Astrocyte (in vitro differentiated cells and primary cell): Measurements from ENCODE around the gene LRRC47. TPM values are rescaled to one million over a fixed set of nuclear protein-coding genes. Genes with fewer than 3 reads are reported as not detected.

ENCODE experiments used
- DNase-seq: peaks from one replicate; pipeline ENCODE4 v3.0.0-alpha.2; 2010; ENCODE audit warnings: low read depth
- FAIRE-seq: peaks from 2 replicates; lab custom pipeline; 2011; peaks lifted over from hg19 to GRCh38; lab: Jason Lieb, UNC
- H2AFZ ChIP-seq: 2 replicates; pipeline ENCODE4 v1.6.0; 2012; ENCODE audit warnings: low read depth, low read length, inconsistent platforms
- H3K27ac ChIP-seq: 2 replicates; pipeline ENCODE4 v1.5.1; 2011; ENCODE audit warnings: low read depth, low read length, inconsistent platforms
- H3K27me3 ChIP-seq: 2 replicates; pipeline ENCODE4 v1.6.0; 2011; ENCODE audit warnings: low read length, inconsistent platforms; ENCODE audit not compliant: insufficient read depth
- H3K36me3 ChIP-seq: 2 replicates; pipeline ENCODE4 v1.5.1; 2011; ENCODE audit warnings: low read length, inconsistent platforms; ENCODE audit not compliant: insufficient read depth
- H3K4me1 ChIP-seq: 2 replicates; pipeline ENCODE4 v1.5.1; 2011; ENCODE audit warnings: low read length, inconsistent platforms; ENCODE audit not compliant: insufficient read depth
- H3K4me2 ChIP-seq: 2 replicates; pipeline ENCODE4 v1.6.0; 2012; ENCODE audit warnings: low read length, inconsistent platforms
- H3K4me3 ChIP-seq: 2 replicates; pipeline ENCODE4 v1.5.1; 2011; ENCODE audit warnings: low read depth, mild to moderate bottlenecking, low read length, inconsistent platforms; ENCODE audit not compliant: insufficient read depth
- H3K79me2 ChIP-seq: 2 replicates; pipeline ENCODE4 v1.6.0; 2012; ENCODE audit warnings: mild to moderate bottlenecking, low read length, inconsistent platforms; ENCODE audit not compliant: insufficient read depth
- H3K9ac ChIP-seq: 2 replicates; pipeline ENCODE4 v1.6.0; 2012; ENCODE audit warnings: mild to moderate bottlenecking, low read length, inconsistent platforms
- H3K9me3 ChIP-seq: 2 replicates; pipeline ENCODE4 v1.5.1; 2012; ENCODE audit warnings: low read depth, mild to moderate bottlenecking, low read length, inconsistent platforms; ENCODE audit not compliant: insufficient read depth
- H4K20me1 ChIP-seq: 2 replicates; pipeline ENCODE4 v1.6.0; 2012; ENCODE audit warnings: low read length, inconsistent platforms; ENCODE audit not compliant: insufficient read depth
- H3K27ac Mint-ChIP-seq: one replicate; pipeline ENCODE4 v1.8.0; 2021; ENCODE audit warnings: mild to moderate bottlenecking, mixed read lengths; ENCODE audit not compliant: unreplicated experiment
- H3K27me3 Mint-ChIP-seq: one replicate; pipeline ENCODE4 v1.8.0; 2021; ENCODE audit warnings: low read depth, mixed read lengths; ENCODE audit not compliant: unreplicated experiment
- H3K36me3 Mint-ChIP-seq: one replicate; pipeline ENCODE4 v1.8.0; 2021; ENCODE audit warnings: low read depth, mixed read lengths; ENCODE audit not compliant: unreplicated experiment
- H3K4me1 Mint-ChIP-seq: one replicate; pipeline ENCODE4 v1.8.0; 2021; ENCODE audit warnings: low read depth, mixed read lengths; ENCODE audit not compliant: unreplicated experiment
- H3K4me3 Mint-ChIP-seq: one replicate; pipeline ENCODE4 v1.8.0; 2021; ENCODE audit warnings: mild to moderate bottlenecking, moderate library complexity, mixed read lengths; ENCODE audit not compliant: unreplicated experiment
- H3K9me3 Mint-ChIP-seq: one replicate; pipeline ENCODE4 v1.8.0; 2021; ENCODE audit warnings: mild to moderate bottlenecking, mixed read lengths; ENCODE audit not compliant: unreplicated experiment
- CTCF ChIP-seq: IDR thresholded peaks from 2 replicates; pipeline ENCODE4 v1.5.1; 2011; ENCODE audit warnings: low read depth, mild to moderate bottlenecking, inconsistent platforms, low read length, moderate library complexity; ENCODE audit not compliant: insufficient read depth
- EZH2 ChIP-seq: IDR thresholded peaks from 2 replicates; pipeline ENCODE4 v1.6.1; 2012; ENCODE audit warnings: mild to moderate bottlenecking, low read length, inconsistent platforms; ENCODE audit not compliant: insufficient read depth
- total RNA-seq: library from RNA; stranded (reverse); gene quantifications from 2 replicates; pipeline ENCODE4 v1.2.1, GENCODE V29; 2021

Gene LRRC47
- total RNA-seq, 1 donor from 2014 or later = 51.5 TPM

- no peak for DNase-seq
- Mint-ChIP-seq H3K27ac (no peak overlapping the region), H3K9me3 (no peaks in the 10 kb centered on the region), H3K4me3 (no peak overlapping the region), H3K4me1 (no peaks in the 10 kb centered on the region), H3K27me3 (peaks cover 10% of the 10 kb centered on the region), H3K36me3 (no peaks in the 10 kb centered on the region)
- H3K27ac ChIP-seq = no peak overlapping the region
- H3K79me2 ChIP-seq = no peaks in the 10 kb centered on the region
- TF ChIP-seq CTCF (no peak), EZH2 (no peak)
- H2AFZ ChIP-seq = no peak overlapping the region
- no peak overlapping the region for H3K4me2 ChIP-seq
- no peak for FAIRE-seq
- H3K4me3 ChIP-seq = no peak overlapping the region
- no peaks in the 10 kb centered on the region for H4K20me1 ChIP-seq
- no peaks in the 10 kb centered on the region for H3K36me3 ChIP-seq
- peaks cover 6% of the 10 kb centered on the region for H3K27me3 ChIP-seq
- no peaks in the 10 kb centered on the region for H3K9me3 ChIP-seq
- no peak overlapping the region for H3K9ac ChIP-seq
- no peaks in the 10 kb centered on the region for H3K4me1 ChIP-seq
These were observed 64.5 kb downstream of the LRRC47 start for GRCh38 chr1:3731583-3732433.

- no peak overlapping the region for H3K4me3 Mint-ChIP-seq
These were observed 65.6 kb downstream of the LRRC47 start for GRCh38 chr1:3730543-3731247.

More at GRCh38 chr1:3730543-3731247, 65.6 kb downstream of the LRRC47 start:
- no peak overlapping the region for H3K27ac Mint-ChIP-seq
- FAIRE-seq (no peak), DNase-seq (no peak)
- Histone ChIP-seq H3K9ac (no peak overlapping the region), H3K4me3 (no peak overlapping the region), H3K27me3 (peaks cover 6% of the 10 kb centered on the region), H2AFZ (no peak overlapping the region), H3K4me1 (no peaks in the 10 kb centered on the region), H3K27ac (no peak overlapping the region), H3K9me3 (no peaks in the 10 kb centered on the region), H4K20me1 (no peaks in the 10 kb centered on the region), H3K36me3 (no peaks in the 10 kb centered on the region), H3K4me2 (no peak overlapping the region), H3K79me2 (no peaks in the 10 kb centered on the region)
- H3K9me3 Mint-ChIP-seq = no peaks in the 10 kb centered on the region
- H3K27me3 Mint-ChIP-seq = peaks cover 10% of the 10 kb centered on the region
- TF ChIP-seq CTCF = no peak
- no peak for TF ChIP-seq EZH2
- no peaks in the 10 kb centered on the region for H3K4me1 Mint-ChIP-seq
- no peaks in the 10 kb centered on the region for H3K36me3 Mint-ChIP-seq
